Measurements from ENCODE around the gene TNFRSF21. TPM values are rescaled to one million over a fixed set of nuclear protein-coding genes. Genes with fewer than 3 reads are reported as not detected.

Gene TNFRSF21
- total RNA-seq (2014; rRNA removed; shearing (Covaris generic)) (22.7 and 28.1 TPM in 2 replicates), total RNA-seq (2022) (35.1 and 36.5 TPM in 2 replicates), Bru-seq, nascent RNA (percentile 94 among the genes with signal in this experiment), BruChase-seq, experiment 1, labeled RNA remaining after a 6-hour chase (percentile 76 among the genes with signal in this experiment), BruChase-seq, experiment 2, labeled RNA remaining after a 2-hour chase (percentile 76 among the genes with signal in this experiment)
- long read RNA-seq, transcript TNFRSF21-201 (6 exons, 3,595 nt) = major isoform, 50 of 63 reads
- long read RNA-seq, partial matches to known transcripts = 5 of 63 reads
- long read RNA-seq, other reads (novel, unspliced or antisense) = 8 of 63 reads

- H2AFZ ChIP-seq (ENCODE audit: low read length) = peak within 1 kb of the TSS; percentile 41
- H3K9me3 ChIP-seq (ENCODE audit: low read length) = peaks cover 10% of the 10 kb centered on the region; the same call in 1 of the 2 replicates
- BruUV-seq (replicated peaks) = no TSS peak
- peak; percentile 93 for DNase-seq (ENCODE audit: low spot score)
- peaks cover 22% of the 10 kb centered on the region; the same call in 1 of the 2 replicates for H4K20me1 ChIP-seq (ENCODE audit: insufficient read depth, low read length)
- H3K9me2 ChIP-seq (ENCODE audit: insufficient read depth, low read length) = no peaks in the 10 kb centered on the region
- peak within 1 kb of the TSS; percentile 95 for H3K4me3 ChIP-seq (ENCODE audit: low read depth, low read length, poor library complexity, severe bottlenecking)
- TF ChIP-seq EZH2phosphoT487 (IDR thresholded peaks at IDR 0.05; ENCODE audit: borderline replicate concordance, low read depth, low read length) (no peak), CTCF (conservative IDR thresholded peaks at IDR 0.05; ENCODE audit: low read length) (peak; percentile 86)
- intact Hi-C loops (cut with micrococcal nuclease; ENCODE audit: unreplicated experiment) = loop anchor here (1.0 to 10.0 kb wide), 5 partner anchors 51 to 475 kb away; partner anchors contain the start of genes CD2AP and OPN5
- ChIA-PET POLR2A (interaction anchor here (0.6 to 2.2 kb wide), 7 partner anchors 16 to 214 kb away, joined by 3 to 7 read pairs (median 4); no protein-coding TSS in a partner anchor), CTCF (ENCODE audit: unreplicated experiment) (interaction anchor here (0.5 to 1.0 kb wide), 2 partner anchors 61 to 217 kb away, joined by 3 read pairs; no protein-coding TSS in a partner anchor)
- peak within 1 kb of the TSS; percentile 62 for H3K27ac ChIP-seq (ENCODE audit: low read depth, low read length, poor library complexity, severe bottlenecking)
- H3K79me2 ChIP-seq (ENCODE audit: insufficient read depth, low read depth, low read length) = peaks cover 47% of the 10 kb centered on the region
- H3K4me2 ChIP-seq (ENCODE audit: low read length) = peak within 1 kb of the TSS; percentile 92
- H3K4me1 ChIP-seq (ENCODE audit: insufficient read depth, low read length, poor library complexity, severe bottlenecking) = peaks cover 46% of the 10 kb centered on the region
- H3K36me3 ChIP-seq (ENCODE audit: insufficient read depth, low read length) = peaks cover 24% of the 10 kb centered on the region
Measured at GRCh38 chr6:47309291-47310130, at the start of gene TNFRSF21. Gene TNFRSF21, minus strand, starts transcription at chr6:47309905. Its CDS starts 394 bp downstream, at chr6:47309511.

- ChIA-PET CTCF (ENCODE audit: unreplicated experiment) (interaction anchor here (1.1 to 1.3 kb wide), 2 partner anchors 11 to 110 kb away, joined by 3 to 5 read pairs; no protein-coding TSS in a partner anchor), POLR2A (interaction anchor here (0.5 to 4.7 kb wide), 6 partner anchors 8 to 119 kb away, joined by 3 to 28 read pairs (median 4); partner anchors contain the start of gene CD2AP)
- no TSS peak for BruUV-seq (replicated peaks)
- Histone ChIP-seq H3K4me1 (ENCODE audit: insufficient read depth, low read length, poor library complexity, severe bottlenecking) (peaks cover 78% of the 10 kb centered on the region), H3K9me2 (ENCODE audit: insufficient read depth, low read length) (no peaks in the 10 kb centered on the region), H4K20me1 (ENCODE audit: insufficient read depth, low read length) (no peaks in the 10 kb centered on the region), H3K4me3 (ENCODE audit: low read depth, low read length, poor library complexity, severe bottlenecking) (peak overlapping the region; percentile 39), H3K9me3 (ENCODE audit: low read length) (no peaks in the 10 kb centered on the region), H3K4me2 (ENCODE audit: low read length) (peak overlapping the region; percentile 66), H3K79me2 (ENCODE audit: insufficient read depth, low read depth, low read length) (no peaks in the 10 kb centered on the region), H2AFZ (ENCODE audit: low read length) (peak overlapping the region; percentile 85), H3K36me3 (ENCODE audit: insufficient read depth, low read length) (no peaks in the 10 kb centered on the region; the same call in 1 of the 2 replicates), H3K27ac (ENCODE audit: low read depth, low read length, poor library complexity, severe bottlenecking) (peak overlapping the region; percentile 98)
- intact Hi-C loops (cut with micrococcal nuclease; ENCODE audit: unreplicated experiment) = loop anchor here (10.0 kb wide), 1 partner anchor 724 kb away; no protein-coding TSS in a partner anchor
- TF ChIP-seq EZH2phosphoT487 (IDR thresholded peaks at IDR 0.05; ENCODE audit: borderline replicate concordance, low read depth, low read length) = no peak
- no peak for TF ChIP-seq CTCF (conservative IDR thresholded peaks at IDR 0.05; ENCODE audit: low read length)
- DNase-seq (ENCODE audit: low spot score) = peak; percentile 46
Measured at GRCh38 chr6:47358440-47359225, 48.9 kb upstream of the TNFRSF21 start.
